NT2/D1 (cell line): ENCODE measurements around the gene RBBP4.

Source experiments
- DNase-seq: peaks from one replicate; pipeline ENCODE4 v3.0.0-alpha.2; 2011; ENCODE audit warnings: low read depth, low spot score
- H3K27me3 ChIP-seq: 2 replicates; pipeline ENCODE4 v1.6.0; 2011; ENCODE audit warnings: mild to moderate bottlenecking; ENCODE audit not compliant: insufficient read length, insufficient read depth
- H3K36me3 ChIP-seq: 2 replicates; pipeline ENCODE4 v1.6.1; 2011; ENCODE audit warnings: mild to moderate bottlenecking, low read length, mixed read lengths; ENCODE audit not compliant: insufficient read depth, insufficient read length
- H3K4me1 ChIP-seq: 2 replicates; pipeline ENCODE4 v1.5.1; 2011; ENCODE audit not compliant: insufficient read depth, insufficient read length
- H3K4me3 ChIP-seq: 2 replicates; pipeline ENCODE4 v1.5.1; 2011; ENCODE audit warnings: low read depth; ENCODE audit not compliant: insufficient read length
- H3K9ac ChIP-seq: 2 replicates; pipeline ENCODE4 v1.6.0; 2011; ENCODE audit warnings: low read depth; ENCODE audit not compliant: insufficient read length
- H3K9me3 ChIP-seq: 2 replicates; pipeline ENCODE4 v1.5.1; 2011; ENCODE audit warnings: mild to moderate bottlenecking, low read length; ENCODE audit not compliant: insufficient read depth
- SUZ12 ChIP-seq: IDR thresholded peaks from 2 replicates; pipeline ENCODE4 v1.6.1; 2011; ENCODE audit not compliant: insufficient read length, insufficient read depth; ENCODE audit errors: extremely low read depth
- YY1 ChIP-seq: IDR thresholded peaks from 2 replicates; pipeline ENCODE4 v1.6.1; 2011; ENCODE audit not compliant: insufficient read length, insufficient read depth
- ZNF274 ChIP-seq: IDR thresholded peaks from 2 replicates; pipeline ENCODE4 v1.6.1; 2011; ENCODE audit warnings: mild to moderate bottlenecking, low read depth, low read length

RBBP4 gene

GRCh38 chr1:32717503-32717902 is 66.5 kb downstream of the RBBP4 start:
- H3K4me3 ChIP-seq = no peak overlapping the region
- H3K36me3 ChIP-seq = no peaks in the 10 kb centered on the region
- H3K4me1 ChIP-seq = peaks cover 31% of the 10 kb centered on the region
- no peaks in the 10 kb centered on the region for H3K27me3 ChIP-seq
- H3K9me3 ChIP-seq = no peaks in the 10 kb centered on the region
- TF ChIP-seq SUZ12 = no peak
- no peak for TF ChIP-seq YY1
- TF ChIP-seq ZNF274 = no peak
- H3K9ac ChIP-seq = peak overlapping the region; percentile 27
- DNase-seq = no peak

DNA sequence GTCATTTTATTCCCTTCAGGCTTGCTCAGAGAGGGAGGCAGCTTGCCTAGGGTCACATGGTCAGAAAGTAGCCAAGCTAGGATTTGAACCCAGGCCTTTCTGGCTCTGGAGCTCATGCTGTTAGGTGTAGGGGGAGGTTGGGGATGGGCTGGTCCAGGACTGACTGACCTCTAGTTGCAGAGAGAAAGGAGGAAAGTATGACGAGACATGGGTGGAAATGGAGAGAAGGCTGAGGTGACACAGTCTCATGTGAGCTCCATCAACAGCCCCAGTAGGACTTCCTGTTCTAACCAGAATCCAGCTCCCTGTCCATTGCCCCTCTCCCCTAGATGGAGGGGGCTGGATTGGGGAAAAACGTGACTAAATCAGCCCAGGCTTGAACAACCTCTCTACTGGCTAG is 67.0 kb downstream of the RBBP4 start:
- Histone ChIP-seq H3K27me3 (no peaks in the 10 kb centered on the region), H3K4me3 (no peak overlapping the region), H3K36me3 (no peaks in the 10 kb centered on the region), H3K9ac (no peak overlapping the region), H3K9me3 (no peaks in the 10 kb centered on the region), H3K4me1 (peaks cover 30% of the 10 kb centered on the region)
- no peak for DNase-seq
- TF ChIP-seq ZNF274 (no peak), SUZ12 (no peak), YY1 (no peak)

- no peaks in the 10 kb centered on the region for H3K36me3 ChIP-seq
- no peak for DNase-seq
- no peak overlapping the region for H3K4me3 ChIP-seq
- H3K9me3 ChIP-seq = no peaks in the 10 kb centered on the region
- H3K9ac ChIP-seq = no peak overlapping the region
- H3K4me1 ChIP-seq = peaks cover 27% of the 10 kb centered on the region
- TF ChIP-seq SUZ12 (no peak), ZNF274 (no peak), YY1 (no peak)
- H3K27me3 ChIP-seq = no peaks in the 10 kb centered on the region
Measured at GRCh38 chr1:32718527-32718926, 67.5 kb downstream of the RBBP4 start.

- no peak overlapping the region for H3K4me3 ChIP-seq
- TF ChIP-seq YY1 (no peak), SUZ12 (no peak), ZNF274 (no peak)
- no peaks in the 10 kb centered on the region for H3K27me3 ChIP-seq
- H3K4me1 ChIP-seq = peaks cover 31% of the 10 kb centered on the region
- no peaks in the 10 kb centered on the region for H3K9me3 ChIP-seq
- no peak for DNase-seq
- no peak overlapping the region for H3K9ac ChIP-seq
- H3K36me3 ChIP-seq = no peaks in the 10 kb centered on the region
Measured at GRCh38 chr1:32719681-32720275, 68.8 kb downstream of the RBBP4 start.

DNA sequence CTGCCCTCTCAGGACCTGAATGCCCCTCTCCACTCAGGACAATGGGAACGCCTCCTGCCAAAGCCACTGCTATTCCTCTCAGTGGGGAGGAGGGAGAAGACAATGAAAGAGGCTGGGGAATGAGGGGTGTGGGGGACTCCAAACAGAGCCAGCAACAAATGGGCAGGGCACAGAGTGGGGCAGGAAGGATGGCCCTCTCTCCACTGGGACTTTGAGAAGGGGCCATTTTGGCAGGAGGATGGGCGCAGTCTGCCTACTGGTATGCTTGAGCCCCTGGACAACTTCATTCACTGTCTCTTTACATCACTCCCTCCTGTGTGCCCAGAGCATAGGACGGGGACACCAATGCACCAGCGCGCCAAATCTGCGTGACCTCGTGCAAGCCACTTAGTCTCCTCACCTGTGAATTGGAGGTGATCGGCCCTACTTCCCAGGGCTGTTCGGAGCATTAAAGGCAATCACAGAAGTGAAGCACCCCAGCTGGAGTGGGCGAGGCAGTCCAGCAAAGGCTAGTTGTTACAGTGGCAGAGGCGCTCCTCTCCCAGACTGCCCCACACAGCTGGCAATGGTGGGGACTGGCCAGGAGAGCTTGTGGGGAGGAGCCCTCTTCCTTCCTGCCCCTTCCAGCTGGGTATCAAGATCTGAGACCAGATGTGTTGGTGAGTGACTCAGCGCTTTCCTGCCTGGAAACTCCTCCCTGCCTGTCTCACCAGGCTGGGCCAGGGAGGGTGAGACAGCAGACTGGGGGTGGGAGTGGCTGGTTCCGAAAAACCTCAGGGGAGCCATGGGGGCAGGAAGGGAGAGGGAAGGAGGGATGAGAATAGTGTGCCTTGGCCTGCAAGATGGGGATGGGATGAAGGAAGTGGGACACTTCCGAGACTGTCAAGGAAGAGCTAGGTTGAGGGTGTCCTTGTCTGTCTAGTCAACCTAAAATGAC is 73.9 kb downstream of the RBBP4 start:
- H3K27me3 ChIP-seq = no peaks in the 10 kb centered on the region
- H3K9me3 ChIP-seq = no peaks in the 10 kb centered on the region
- no peak overlapping the region for H3K4me3 ChIP-seq
- H3K4me1 ChIP-seq = peaks cover 18% of the 10 kb centered on the region
- DNase-seq = no peak
- H3K9ac ChIP-seq = peak overlapping the region; percentile 51
- no peaks in the 10 kb centered on the region for H3K36me3 ChIP-seq
- no peak for TF ChIP-seq SUZ12
- TF ChIP-seq ZNF274 = no peak
- peak; percentile 7 for TF ChIP-seq YY1

GRCh38 chr1:32725615-32725982 is 74.6 kb downstream of the RBBP4 start:
- Histone ChIP-seq H3K9me3 (no peaks in the 10 kb centered on the region), H3K9ac (no peak overlapping the region), H3K4me3 (no peak overlapping the region), H3K36me3 (no peaks in the 10 kb centered on the region), H3K27me3 (no peaks in the 10 kb centered on the region), H3K4me1 (peaks cover 20% of the 10 kb centered on the region)
- no peak for DNase-seq
- TF ChIP-seq SUZ12 (no peak), ZNF274 (no peak), YY1 (no peak)

DNA sequence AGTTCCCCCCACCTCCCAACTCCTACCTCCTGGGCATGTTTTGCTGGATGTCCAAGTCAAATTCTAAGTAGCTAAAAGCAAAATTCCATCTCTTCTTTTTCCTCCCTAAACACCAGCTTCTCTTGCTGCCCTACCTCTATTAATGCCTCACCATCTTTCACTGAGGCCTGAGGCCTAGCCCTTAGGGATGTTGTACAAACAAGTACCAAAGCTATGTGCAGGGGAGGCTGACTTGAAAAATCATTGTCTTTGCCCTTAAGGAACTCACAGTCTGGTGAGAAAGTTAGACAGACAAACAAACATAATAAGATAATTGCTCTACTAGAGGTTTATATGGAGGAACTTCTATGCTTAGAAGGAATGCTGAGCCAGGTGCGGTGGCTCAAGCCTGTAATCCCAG is 76.9 kb downstream of the RBBP4 start:
- Histone ChIP-seq H3K27me3 (no peaks in the 10 kb centered on the region), H3K4me1 (peaks cover 20% of the 10 kb centered on the region), H3K9ac (no peak overlapping the region), H3K36me3 (no peaks in the 10 kb centered on the region), H3K4me3 (no peak overlapping the region), H3K9me3 (no peaks in the 10 kb centered on the region)
- TF ChIP-seq YY1 = no peak
- no peak for DNase-seq
